Left forelimb (tissue), 1 donor: ENCODE measurements around the gene BTK.

Experiments
- DNase-seq: peaks from one replicate; pipeline ENCODE4 v3.0.0-alpha.2; 2018; ENCODE audit warnings: low spot score

BTK gene

GRCh38 chrX:101393530-101394305 lies 7.7 kb upstream of the BTK start:
- no peak for DNase-seq

- no peak for DNase-seq
Observed at GRCh38 chrX:101391831-101392230, 5.8 kb upstream of the BTK start.

GRCh38 chrX:101390664-101391525 lies 4.9 kb upstream of the BTK start, which contains the start of gene RPL36A:
Gene RPL36A (plus strand): TSS chrX:101391011. CDS start chrX:101391044, 33 bp downstream.
- DNase-seq, result peak; percentile 83

GRCh38 chrX:101388604-101389003 lies 2.6 kb upstream of the BTK start:
- DNase-seq, result no peak

GRCh38 chrX:101386542-101386885 lies 523 bp upstream of the BTK start:
- DNase-seq, result no peak

- DNase-seq, result no peak
Observed at GRCh38 chrX:101385026-101385684, 836 bp downstream of the BTK start.

- no peak for DNase-seq
Observed at GRCh38 chrX:101383679-101384205, 2.2 kb downstream of the BTK start.

- DNase-seq, result no peak
Observed at GRCh38 chrX:101377547-101377946, 8.4 kb downstream of the BTK start.

- DNase-seq, result no peak
Observed at GRCh38 chrX:101370888-101371504, 15.0 kb downstream of the BTK start.

- no peak for DNase-seq
Observed at GRCh38 chrX:101369687-101370086, 16.3 kb downstream of the BTK start.

GRCh38 chrX:101368800-101369199 lies 17.2 kb downstream of the BTK start:
- no peak for DNase-seq

- no peak for DNase-seq
Observed at GRCh38 chrX:101365301-101365795, 20.6 kb downstream of the BTK start.

GRCh38 chrX:101362757-101363156 lies 23.2 kb downstream of the BTK start:
- no peak for DNase-seq

GRCh38 chrX:101362116-101362515 lies 23.9 kb downstream of the BTK start:
- no peak for DNase-seq

- no peak for DNase-seq
Observed at GRCh38 chrX:101360390-101360789, 25.6 kb downstream of the BTK start.

GRCh38 chrX:101359966-101360365 lies 26.0 kb downstream of the BTK start:
- no peak for DNase-seq

GRCh38 chrX:101357166-101357795 lies 28.7 kb downstream of the BTK start:
- DNase-seq, result no peak

GRCh38 chrX:101349193-101349562 lies 36.8 kb downstream of the BTK start:
- DNase-seq, result no peak

GRCh38 chrX:101348452-101349192 lies 37.4 kb downstream of the BTK start, which contains the start of gene TIMM8A:
Gene TIMM8A (minus strand): TSS chrX:101348742. CDS start chrX:101348664, 78 bp downstream.
- peak; percentile 86 for DNase-seq

- no peak for DNase-seq
Observed at GRCh38 chrX:101347859-101348451, 38.0 kb downstream of the BTK start.
